Ascending aorta (tissue), 2 donors: Measurements from ENCODE around the gene SLC35C1. TPM values are rescaled to one million over a fixed set of nuclear protein-coding genes. Genes with fewer than 3 reads are reported as not detected.
A peak's percentile ranks its signal among the peaks of the same experiment; 100 is the strongest.

Experiments used
- DNase-seq, 2 donors: peaks; one replicate each; pipeline ENCODE4 v3.0.0-alpha.2; 2019; ENCODE audit warnings: low spot score in 2 of 2
- H3K27ac ChIP-seq, 2 donors: fragments of 200-600 bp; sonication (generic); one replicate each; pipeline ENCODE4 v1.5.1; 2016 to 2017; ENCODE audit warnings: mild to moderate bottlenecking in 1 of 2
- H3K27me3 ChIP-seq: fragments of 200-600 bp; sonication (generic); one replicate; pipeline ENCODE4 v1.5.1; 2017
- H3K36me3 ChIP-seq, 2 donors: fragments of 200-600 bp; sonication (generic); one replicate each; pipeline ENCODE4 v1.5.1; 2016
- H3K4me1 ChIP-seq, 2 donors: fragments of 200-600 bp; sonication (generic); one replicate each; pipeline ENCODE4 v1.5.1; 2016 to 2017; ENCODE audit warnings: mild to moderate bottlenecking in 1 of 2
- H3K4me3 ChIP-seq, 2 donors: fragments of 200-600 bp; sonication (generic); one replicate each; pipeline ENCODE4 v1.5.1; 2016 to 2017; ENCODE audit warnings: mild to moderate bottlenecking in 1 of 2
- H3K9me3 ChIP-seq, 2 donors: fragments of 200-600 bp; sonication (generic); one replicate each; pipeline ENCODE4 v1.5.1; 2016
- CTCF ChIP-seq, 3 experiments: fragments of 200-600 bp in 2 of 3; fragments of 450-650 bp in 1 of 3; sonication (generic) in 2 of 3; IDR thresholded peaks; one replicate each; pipeline ENCODE4 v1.5.1; 2016 to 2019; ENCODE audit warnings: antibody characterized with exemption in 3 of 3, mild to moderate bottlenecking in 1 of 3, moderate library complexity in 1 of 3
- intact Hi-C: fragments of 100-400 bp; cut with DNase I; formaldehyde crosslinking; loops from one replicate; pipeline ENCODE4 v1.15.1; 2023
- total RNA-seq: library from RNA; depleted of rRNA; stranded (reverse); fragments of >200 nt; gene quantifications from one replicate; pipeline ENCODE4 v1.1.0, GENCODE V29; 2016

The SLC35C1 gene
- total RNA-seq, 1 donor from 2014 or later: 47.7 TPM

- Histone ChIP-seq H3K27me3 (no peaks in the 10 kb centered on the region), H3K36me3 (no peaks in the 10 kb centered on the region), H3K4me3 (no peak overlapping the region), H3K4me1 (no peaks in the 10 kb centered on the region), H3K9me3 (no peaks in the 10 kb centered on the region), H3K27ac (no peak overlapping the region)
- DNase-seq: no peak
- TF ChIP-seq CTCF (IDR thresholded peaks at IDR 0.05): no peak
- intact Hi-C loops: loop anchor here (10.0 kb wide), 1 partner anchor 855 kb away; no protein-coding TSS in a partner anchor
Observed at GRCh38 chr11:45800261-45800660, 4.7 kb upstream of the SLC35C1 start.

- no peaks in the 10 kb centered on the region for H3K9me3 ChIP-seq
- peaks cover 7 to 14% of the 10 kb centered on the region in 2 donors for H3K4me1 ChIP-seq
- no peak overlapping the region for H3K4me3 ChIP-seq
- intact Hi-C loops: loop anchor here (10.0 kb wide), 1 partner anchor 857 kb away; no protein-coding TSS in a partner anchor
- peak in 1 of 2 donors; percentile 56 for DNase-seq
- no peak overlapping the region for H3K27ac ChIP-seq
- TF ChIP-seq CTCF (IDR thresholded peaks at IDR 0.05): no peak
- H3K36me3 ChIP-seq: no peaks in the 10 kb centered on the region
- H3K27me3 ChIP-seq: no peaks in the 10 kb centered on the region
Observed at GRCh38 chr11:45801723-45802315, 3.1 kb upstream of the SLC35C1 start.

GRCh38 chr11:45802531-45803317 is 2.2 kb upstream of the SLC35C1 start:
- peaks cover 9 to 23% of the 10 kb centered on the region in 2 donors for H3K4me1 ChIP-seq
- no peak for TF ChIP-seq CTCF (IDR thresholded peaks at IDR 0.05)
- no peaks in the 10 kb centered on the region for H3K27me3 ChIP-seq
- H3K9me3 ChIP-seq: no peaks in the 10 kb centered on the region
- H3K36me3 ChIP-seq: no peaks in the 10 kb centered on the region
- intact Hi-C loops: loop anchor here (10.0 kb wide), 1 partner anchor 858 kb away; no protein-coding TSS in a partner anchor
- no peak overlapping the region for H3K4me3 ChIP-seq
- H3K27ac ChIP-seq: no peak overlapping the region
- DNase-seq: peak in 1 of 2 donors; percentile 55

GRCh38 chr11:45803971-45804760 is 783 bp upstream of the SLC35C1 start:
- TF ChIP-seq CTCF (IDR thresholded peaks at IDR 0.05): no peak
- intact Hi-C loops: loop anchor here (2.0 to 10.0 kb wide), 2 partner anchors 33 to 859 kb away; no protein-coding TSS in a partner anchor
- Histone ChIP-seq H3K36me3 (peaks cover 0 to 7% of the 10 kb centered on the region in 2 donors), H3K9me3 (no peaks in the 10 kb centered on the region), H3K27me3 (no peaks in the 10 kb centered on the region), H3K4me3 (peak overlapping the region; percentile 89 to 99), H3K27ac (peak overlapping the region; percentile 84 to 90), H3K4me1 (peaks cover 9 to 29% of the 10 kb centered on the region in 2 donors)
- DNase-seq: peak; percentile 34 to 89

GRCh38 chr11:45805305-45806071 is 539 bp downstream of the SLC35C1 start:
- intact Hi-C loops: loop anchor here (1.0 to 10.0 kb wide), 4 partner anchors 35 to 861 kb away; partner anchors contain the start of genes CRY2 and PEX16
- no peak for TF ChIP-seq CTCF (IDR thresholded peaks at IDR 0.05)
- peak overlapping the region; percentile 89 to 99 for H3K4me3 ChIP-seq
- H3K27me3 ChIP-seq: no peaks in the 10 kb centered on the region
- H3K27ac ChIP-seq: peak overlapping the region; percentile 84 to 90
- no peaks in the 10 kb centered on the region for H3K9me3 ChIP-seq
- peaks cover 1 to 11% of the 10 kb centered on the region in 2 donors for H3K36me3 ChIP-seq
- DNase-seq: peak in 1 of 2 donors; percentile 74
- H3K4me1 ChIP-seq: peaks cover 9 to 29% of the 10 kb centered on the region in 2 donors
